Tibial nerve (tissue), 3 donors: ENCODE results near the gene PCOLCE2.

ENCODE experiments used
- POLR2A ChIP-seq, 2 donors: fragments of 450-650 bp; IDR thresholded peaks; one replicate each; pipeline ENCODE4 v1.6.1; 2017; ENCODE audit warnings: antibody characterized with exemption in 2 of 2, mild to moderate bottlenecking in 2 of 2, moderate library complexity in 2 of 2
- TF ChIP-seq, protein P1 (sequence below), 5 experiments: fragments of 200-600 bp in 3 of 5; fragments of 450-650 bp in 2 of 5; sonication (generic) in 3 of 5; IDR thresholded peaks; one replicate each; pipeline ENCODE4 v1.5.1; 2016 to 2019; ENCODE audit warnings: antibody characterized with exemption in 5 of 5, mild to moderate bottlenecking in 3 of 5, moderate library complexity in 2 of 5

GRCh38 chr3:142892714-142893113 is 3.8 kb upstream of the PCOLCE2 start:
- TF ChIP-seq, protein P1, sequence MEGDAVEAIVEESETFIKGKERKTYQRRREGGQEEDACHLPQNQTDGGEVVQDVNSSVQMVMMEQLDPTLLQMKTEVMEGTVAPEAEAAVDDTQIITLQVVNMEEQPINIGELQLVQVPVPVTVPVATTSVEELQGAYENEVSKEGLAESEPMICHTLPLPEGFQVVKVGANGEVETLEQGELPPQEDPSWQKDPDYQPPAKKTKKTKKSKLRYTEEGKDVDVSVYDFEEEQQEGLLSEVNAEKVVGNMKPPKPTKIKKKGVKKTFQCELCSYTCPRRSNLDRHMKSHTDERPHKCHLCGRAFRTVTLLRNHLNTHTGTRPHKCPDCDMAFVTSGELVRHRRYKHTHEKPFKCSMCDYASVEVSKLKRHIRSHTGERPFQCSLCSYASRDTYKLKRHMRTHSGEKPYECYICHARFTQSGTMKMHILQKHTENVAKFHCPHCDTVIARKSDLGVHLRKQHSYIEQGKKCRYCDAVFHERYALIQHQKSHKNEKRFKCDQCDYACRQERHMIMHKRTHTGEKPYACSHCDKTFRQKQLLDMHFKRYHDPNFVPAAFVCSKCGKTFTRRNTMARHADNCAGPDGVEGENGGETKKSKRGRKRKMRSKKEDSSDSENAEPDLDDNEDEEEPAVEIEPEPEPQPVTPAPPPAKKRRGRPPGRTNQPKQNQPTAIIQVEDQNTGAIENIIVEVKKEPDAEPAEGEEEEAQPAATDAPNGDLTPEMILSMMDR (IDR thresholded peaks at IDR 0.05) = no peak
- TF ChIP-seq POLR2A (IDR thresholded peaks at IDR 0.05) = no peak
